CD4-positive, alpha-beta T cell treated with Interleukin-17A for 1 hour (primary cell): ENCODE data around the gene IL1RAP.

ENCODE experiments used
- DNase-seq: peaks from one replicate; pipeline ENCODE4 v3.0.0-alpha.2; 2020

The IL1RAP gene

GRCh38 chr3:190580417-190580816 is 66.5 kb downstream of the IL1RAP start:
- DNase-seq = no peak

DNA sequence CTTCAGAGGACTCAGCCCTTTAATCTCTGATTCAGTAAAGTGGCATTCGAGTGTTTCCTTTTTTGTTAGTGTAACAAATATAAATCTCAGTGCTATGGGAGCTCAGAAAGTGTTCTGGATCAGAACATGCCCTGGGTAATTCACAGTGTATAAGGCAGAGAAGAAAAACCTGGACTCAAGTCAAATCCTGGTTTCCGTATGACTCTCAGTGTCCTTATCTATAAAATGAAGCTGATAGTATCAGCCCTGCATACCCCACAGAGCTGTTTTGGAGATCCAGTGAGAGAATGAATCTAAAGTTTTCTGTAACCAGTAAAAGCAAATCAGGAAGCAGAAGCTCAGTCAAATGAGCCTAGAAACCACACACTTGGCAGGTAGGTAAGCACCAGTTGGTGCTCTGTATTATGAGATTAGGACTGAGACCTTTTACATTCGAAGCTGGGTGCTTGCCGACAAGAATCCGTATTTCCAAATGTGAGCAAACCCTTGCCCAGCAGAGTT is 67.2 kb downstream of the IL1RAP start:
- no peak for DNase-seq

- no peak for DNase-seq
Measured at GRCh38 chr3:190582667-190583066, 68.8 kb downstream of the IL1RAP start.

DNA sequence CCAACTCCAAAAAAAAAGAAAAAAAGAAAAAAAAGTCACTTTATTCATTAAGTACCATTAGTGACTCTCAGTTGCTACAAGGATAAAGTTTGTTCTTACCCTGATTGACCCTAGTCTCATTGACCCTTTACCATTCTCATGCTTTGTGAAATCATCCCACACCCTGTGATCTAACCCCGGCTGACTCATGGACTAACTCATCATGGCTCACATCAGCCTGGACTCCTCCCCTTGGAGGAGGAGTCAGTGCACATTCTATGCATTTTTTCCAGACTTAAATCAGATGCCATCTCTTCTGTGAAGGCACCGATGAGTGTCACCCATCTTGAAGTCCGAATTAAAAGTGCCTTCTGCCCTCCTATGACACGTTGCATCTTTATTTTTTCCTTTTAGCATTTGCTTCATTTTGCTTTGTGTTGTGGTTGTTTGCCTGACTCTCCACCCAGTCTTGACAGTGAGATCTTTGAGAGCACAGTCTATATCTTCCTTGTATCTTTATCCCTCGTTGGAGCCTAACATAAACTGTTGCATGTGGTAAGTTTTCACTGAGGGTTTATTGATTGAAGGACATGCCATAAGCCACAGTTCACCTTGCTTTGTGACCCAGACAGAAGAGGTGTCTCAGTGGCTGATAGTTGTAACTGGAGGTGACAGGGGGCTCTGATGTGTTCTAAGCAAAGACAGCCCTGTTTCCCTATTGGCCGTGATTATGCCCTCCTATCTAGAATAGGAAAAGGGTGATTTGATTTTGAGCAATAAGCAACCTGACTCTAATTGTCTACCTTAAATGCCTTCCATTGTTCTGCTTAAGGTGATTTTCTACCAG is 72.1 kb downstream of the IL1RAP start:
- DNase-seq = peak; percentile 30

GRCh38 chr3:190586631-190587011 is 72.7 kb downstream of the IL1RAP start:
- peak; percentile 41 for DNase-seq

DNA sequence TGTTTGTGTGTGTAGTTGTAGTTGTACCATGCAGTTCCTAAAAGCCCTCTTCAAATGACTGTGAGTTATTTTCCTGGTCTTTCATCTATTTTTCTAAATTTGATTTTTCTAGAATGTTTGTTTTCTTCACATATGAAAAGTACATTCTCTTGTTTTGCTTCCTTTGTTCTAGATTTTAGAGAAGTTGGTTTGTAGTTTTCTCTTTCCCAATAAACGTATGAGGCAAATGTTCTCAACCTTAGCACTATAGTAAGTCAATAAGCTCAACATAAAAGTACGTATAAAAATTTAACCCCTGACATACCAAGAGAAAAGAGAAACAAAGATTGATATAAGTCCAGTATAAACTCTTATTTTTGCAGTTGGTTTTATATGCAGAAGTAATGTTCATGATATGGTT is 74.7 kb downstream of the IL1RAP start:
- DNase-seq = no peak

- no peak for DNase-seq
Measured at GRCh38 chr3:190589326-190589725, 75.4 kb downstream of the IL1RAP start.

- no peak for DNase-seq
Measured at GRCh38 chr3:190591080-190591479, 77.2 kb downstream of the IL1RAP start.

GRCh38 chr3:190593075-190593474 is 79.2 kb downstream of the IL1RAP start:
- no peak for DNase-seq

GRCh38 chr3:190594171-190594570 is 80.3 kb downstream of the IL1RAP start:
- no peak for DNase-seq

DNA sequence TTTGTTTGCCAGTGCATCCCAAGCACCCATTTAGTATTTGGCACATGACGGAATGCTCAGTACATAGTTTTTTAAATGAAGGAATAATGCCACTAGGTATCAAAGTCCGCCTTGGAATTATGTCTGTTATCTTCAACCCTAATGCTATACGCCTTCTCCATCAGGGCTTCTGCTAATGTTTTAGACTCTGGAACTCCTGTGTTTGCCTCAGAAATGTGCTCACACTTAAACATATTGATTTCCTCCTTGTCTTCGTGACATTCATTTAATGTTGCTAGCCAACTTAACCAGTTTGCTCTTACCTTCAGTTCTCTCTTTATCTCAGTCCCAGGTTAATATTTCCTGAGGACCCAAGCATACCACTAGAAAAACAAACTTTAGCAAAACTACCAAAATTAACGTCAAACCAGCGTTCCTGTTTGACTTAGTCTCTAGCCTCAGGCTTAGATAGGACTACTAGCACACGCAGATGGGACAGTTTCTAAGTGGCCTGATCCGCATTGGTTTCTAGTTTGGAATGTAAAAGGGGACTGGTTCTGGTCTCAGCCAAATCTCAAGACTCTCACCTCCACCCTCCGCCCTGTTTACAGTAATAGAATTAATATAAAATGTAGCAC is 81.4 kb downstream of the IL1RAP start:
- DNase-seq = no peak

- no peak for DNase-seq
Measured at GRCh38 chr3:190595807-190596206, 81.9 kb downstream of the IL1RAP start.

- DNase-seq = no peak
Measured at GRCh38 chr3:190596349-190597285, 82.7 kb downstream of the IL1RAP start.

- DNase-seq = no peak
Measured at GRCh38 chr3:190597291-190597690, 83.4 kb downstream of the IL1RAP start.

GRCh38 chr3:190601622-190602021 is 87.7 kb downstream of the IL1RAP start:
- no peak for DNase-seq

- no peak for DNase-seq
Measured at GRCh38 chr3:190605385-190605784, 91.5 kb downstream of the IL1RAP start.

GRCh38 chr3:190606596-190606995 is 92.7 kb downstream of the IL1RAP start:
- no peak for DNase-seq

GRCh38 chr3:190607021-190607420 is 93.1 kb downstream of the IL1RAP start:
- no peak for DNase-seq

DNA sequence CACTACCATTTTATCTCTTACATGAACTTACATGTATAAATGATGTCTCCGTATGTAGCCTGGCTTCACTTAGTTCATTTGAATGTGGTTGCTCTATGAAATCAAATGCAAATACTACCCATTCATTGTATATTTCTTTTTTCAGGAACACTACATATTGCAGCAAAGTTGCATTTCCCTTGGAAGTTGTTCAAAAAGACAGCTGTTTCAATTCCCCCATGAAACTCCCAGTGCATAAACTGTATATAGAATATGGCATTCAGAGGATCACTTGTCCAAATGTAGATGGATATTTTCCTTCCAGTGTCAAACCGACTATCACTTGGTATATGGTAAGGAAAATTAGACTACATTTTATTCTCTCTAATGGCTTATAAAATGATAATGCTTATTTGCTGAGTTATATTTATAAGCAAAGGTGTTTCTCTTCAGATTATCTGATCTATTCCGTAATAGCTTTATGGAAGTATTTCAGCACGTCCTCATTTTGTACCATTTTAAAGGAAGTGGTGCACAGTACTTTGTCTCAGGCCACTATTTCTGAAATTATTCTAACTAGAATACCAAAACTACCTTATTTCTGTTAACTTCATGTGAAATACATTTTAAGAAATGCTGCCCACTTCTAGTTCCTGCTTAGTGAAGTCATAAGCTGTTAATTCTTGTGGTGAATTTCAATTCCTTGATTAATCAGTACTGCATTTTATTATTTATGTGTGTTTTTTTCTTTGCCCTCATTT is 95.1 kb downstream of the IL1RAP start:
- no peak for DNase-seq

DNA sequence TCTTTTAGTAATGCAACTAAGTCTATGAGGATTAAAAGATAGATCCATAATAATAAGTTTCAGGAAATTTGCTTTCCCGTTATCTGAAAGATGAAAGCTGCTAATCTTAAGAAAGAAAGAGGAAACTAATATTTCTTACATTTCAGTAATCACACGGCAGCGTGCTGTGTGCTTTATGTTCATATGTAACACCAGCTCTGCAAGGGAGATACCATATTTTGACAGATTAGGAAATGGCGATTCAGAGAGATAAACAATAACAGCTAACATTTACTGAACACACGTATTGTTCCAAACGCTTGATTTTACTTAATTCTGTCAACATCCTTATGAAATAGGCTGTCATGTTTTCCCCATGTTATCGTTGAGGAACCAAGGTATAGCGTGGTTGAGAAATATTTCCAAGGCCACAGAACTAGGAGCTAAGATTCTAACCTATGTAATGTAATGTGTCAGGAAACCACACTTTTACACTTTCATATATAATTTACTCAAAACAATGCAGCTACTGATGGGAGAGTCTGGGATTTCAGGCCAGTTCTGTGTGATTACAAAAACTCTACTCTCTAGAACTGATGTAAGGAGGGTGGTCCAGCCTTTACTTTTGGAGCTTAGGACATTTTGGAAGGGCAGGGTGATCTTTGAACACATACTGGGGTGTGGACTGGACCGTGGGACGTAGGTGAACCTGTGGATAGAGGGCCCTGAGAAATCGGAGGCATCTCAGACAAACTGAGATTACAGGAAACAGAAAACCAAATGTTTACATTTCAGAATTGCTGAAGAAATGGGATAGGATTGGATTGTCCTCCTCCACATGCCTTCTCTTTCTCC is 100.6 kb downstream of the IL1RAP start:
- DNase-seq = no peak

DNA sequence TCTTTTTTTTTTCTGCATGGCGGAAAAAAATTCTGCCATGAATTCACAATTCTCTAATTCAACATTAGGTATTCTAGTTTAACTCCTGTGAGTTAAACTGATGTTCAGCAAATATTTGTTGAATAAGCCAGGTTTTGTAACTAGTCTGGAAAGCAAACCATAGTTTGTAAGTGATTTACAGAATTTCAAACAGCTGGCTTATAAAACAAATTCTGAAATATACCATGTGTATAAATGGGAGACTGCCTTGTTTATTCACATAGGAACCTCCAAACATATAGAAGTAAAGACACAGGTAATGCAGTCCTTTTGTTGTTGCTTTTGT is 101.1 kb downstream of the IL1RAP start:
- no peak for DNase-seq

- DNase-seq = no peak
Measured at GRCh38 chr3:190615607-190616006, 101.7 kb downstream of the IL1RAP start.
